ENCODE results near the gene RASSF5. TPM values are rescaled to one million over a fixed set of nuclear protein-coding genes. Genes with fewer than 3 reads are reported as not detected.

The RASSF5 gene
- total and polyA plus RNA-seq, 2 of the 13 experiments (the other 11 are each of a cell fraction or from before 2014, with no cell fraction given): 0.18 to 0.40 TPM

DNA sequence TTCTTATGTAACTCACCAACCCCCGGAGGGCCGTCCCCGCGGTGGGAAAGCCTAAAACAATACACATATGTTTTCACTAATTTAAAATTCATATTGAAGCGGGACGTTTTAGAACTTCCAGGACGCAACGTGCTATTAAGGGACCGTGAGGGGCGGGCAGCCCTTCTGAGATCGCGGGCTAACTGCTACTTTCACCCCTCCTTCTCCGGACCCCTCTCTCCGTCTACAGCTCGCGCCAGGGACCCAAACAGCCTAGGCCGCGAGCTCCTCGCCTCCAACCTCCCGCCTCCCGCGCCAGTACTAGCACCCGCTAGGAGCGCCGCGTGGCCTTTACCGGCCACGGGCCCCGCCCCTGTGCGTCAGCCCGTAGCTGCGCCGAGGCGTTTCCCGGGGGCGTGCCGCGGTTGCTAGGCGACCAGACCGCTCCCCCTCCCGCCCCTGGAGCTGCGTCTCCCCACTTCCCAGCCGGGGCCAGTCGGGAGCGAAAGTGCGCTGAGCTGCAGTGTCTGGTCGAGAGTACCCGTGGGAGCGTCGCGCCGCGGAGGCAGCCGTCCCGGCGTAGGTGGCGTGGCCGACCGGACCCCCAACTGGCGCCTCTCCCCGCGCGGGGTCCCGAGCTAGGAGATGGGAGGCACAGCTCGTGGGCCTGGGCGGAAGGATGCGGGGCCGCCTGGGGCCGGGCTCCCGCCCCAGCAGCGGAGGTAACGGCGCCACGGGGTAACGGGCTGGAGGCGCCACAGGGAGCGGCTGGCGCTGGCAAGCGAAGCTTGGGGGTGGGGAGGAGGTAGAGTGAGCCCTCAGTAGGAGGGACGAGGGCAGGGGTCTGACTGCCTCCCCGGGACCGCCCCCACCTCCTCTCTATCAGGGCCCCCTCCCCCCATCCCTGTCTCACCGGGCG is 128.0 kb downstream of the RASSF5 start, which contains the start of gene DYRK3 (continued):
- TF ChIP-seq, protein P1, sequence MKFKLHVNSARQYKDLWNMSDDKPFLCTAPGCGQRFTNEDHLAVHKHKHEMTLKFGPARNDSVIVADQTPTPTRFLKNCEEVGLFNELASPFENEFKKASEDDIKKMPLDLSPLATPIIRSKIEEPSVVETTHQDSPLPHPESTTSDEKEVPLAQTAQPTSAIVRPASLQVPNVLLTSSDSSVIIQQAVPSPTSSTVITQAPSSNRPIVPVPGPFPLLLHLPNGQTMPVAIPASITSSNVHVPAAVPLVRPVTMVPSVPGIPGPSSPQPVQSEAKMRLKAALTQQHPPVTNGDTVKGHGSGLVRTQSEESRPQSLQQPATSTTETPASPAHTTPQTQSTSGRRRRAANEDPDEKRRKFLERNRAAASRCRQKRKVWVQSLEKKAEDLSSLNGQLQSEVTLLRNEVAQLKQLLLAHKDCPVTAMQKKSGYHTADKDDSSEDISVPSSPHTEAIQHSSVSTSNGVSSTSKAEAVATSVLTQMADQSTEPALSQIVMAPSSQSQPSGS (CRISPR knock-in tag; IDR thresholded peaks at IDR 0.05): peak; percentile 54
- TF ChIP-seq ZKSCAN8 (CRISPR knock-in tag; IDR thresholded peaks at IDR 0.05; ENCODE audit: borderline replicate concordance): 0 out of 2 replicates have a peak, but pooled peaks have one; percentile 31
- TF ChIP-seq SMAD3 (CRISPR knock-in tag; IDR thresholded peaks at IDR 0.05): no peak
- TF ChIP-seq RFX3 (CRISPR knock-in tag; IDR thresholded peaks at IDR 0.05): peak; percentile 94
- TF ChIP-seq ZNF484 (CRISPR knock-in tag; IDR thresholded peaks at IDR 0.05; ENCODE audit: borderline replicate concordance, low read depth): no peak
- TF ChIP-seq, protein P2, sequence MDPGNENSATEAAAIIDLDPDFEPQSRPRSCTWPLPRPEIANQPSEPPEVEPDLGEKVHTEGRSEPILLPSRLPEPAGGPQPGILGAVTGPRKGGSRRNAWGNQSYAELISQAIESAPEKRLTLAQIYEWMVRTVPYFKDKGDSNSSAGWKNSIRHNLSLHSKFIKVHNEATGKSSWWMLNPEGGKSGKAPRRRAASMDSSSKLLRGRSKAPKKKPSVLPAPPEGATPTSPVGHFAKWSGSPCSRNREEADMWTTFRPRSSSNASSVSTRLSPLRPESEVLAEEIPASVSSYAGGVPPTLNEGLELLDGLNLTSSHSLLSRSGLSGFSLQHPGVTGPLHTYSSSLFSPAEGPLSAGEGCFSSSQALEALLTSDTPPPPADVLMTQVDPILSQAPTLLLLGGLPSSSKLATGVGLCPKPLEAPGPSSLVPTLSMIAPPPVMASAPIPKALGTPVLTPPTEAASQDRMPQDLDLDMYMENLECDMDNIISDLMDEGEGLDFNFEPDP (CRISPR knock-in tag; conservative IDR thresholded peaks at IDR 0.05): no peak
- no peak for TF ChIP-seq ZNF816 (CRISPR knock-in tag; IDR thresholded peaks at IDR 0.05; ENCODE audit: borderline replicate concordance)
- TF ChIP-seq ZNF879 (CRISPR knock-in tag; IDR thresholded peaks at IDR 0.05): peak; percentile 71; the same call in 1 of the 2 replicates
- TF ChIP-seq CCDC6 (CRISPR knock-in tag; IDR thresholded peaks at IDR 0.05): no peak; the same call in 1 of the 2 replicates
- no peak for TF ChIP-seq ZNF121 (CRISPR knock-in tag; IDR thresholded peaks at IDR 0.05)
- peak; percentile 61; the same call in 1 of the 2 replicates for TF ChIP-seq ZNF230 (CRISPR knock-in tag; IDR thresholded peaks at IDR 0.05)
- TF ChIP-seq, protein P3, sequence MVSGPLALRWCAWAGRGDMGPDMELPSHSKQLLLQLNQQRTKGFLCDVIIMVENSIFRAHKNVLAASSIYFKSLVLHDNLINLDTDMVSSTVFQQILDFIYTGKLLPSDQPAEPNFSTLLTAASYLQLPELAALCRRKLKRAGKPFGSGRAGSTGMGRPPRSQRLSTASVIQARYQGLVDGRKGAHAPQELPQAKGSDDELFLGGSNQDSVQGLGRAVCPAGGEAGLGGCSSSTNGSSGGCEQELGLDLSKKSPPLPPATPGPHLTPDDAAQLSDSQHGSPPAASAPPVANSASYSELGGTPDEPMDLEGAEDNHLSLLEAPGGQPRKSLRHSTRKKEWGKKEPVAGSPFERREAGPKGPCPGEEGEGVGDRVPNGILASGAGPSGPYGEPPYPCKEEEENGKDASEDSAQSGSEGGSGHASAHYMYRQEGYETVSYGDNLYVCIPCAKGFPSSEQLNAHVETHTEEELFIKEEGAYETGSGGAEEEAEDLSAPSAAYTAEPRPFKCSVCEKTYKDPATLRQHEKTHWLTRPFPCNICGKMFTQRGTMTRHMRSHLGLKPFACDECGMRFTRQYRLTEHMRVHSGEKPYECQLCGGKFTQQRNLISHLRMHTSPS (CRISPR knock-in tag; IDR thresholded peaks at IDR 0.05; ENCODE audit: low read depth): no peak
- TF ChIP-seq POGZ (CRISPR knock-in tag; IDR thresholded peaks at IDR 0.05): no peak; the same call in 1 of the 2 replicates
- no peak for TF ChIP-seq ZNF382 (CRISPR knock-in tag; IDR thresholded peaks at IDR 0.05; ENCODE audit: borderline replicate concordance)
- TF ChIP-seq ZNF510 (CRISPR knock-in tag; IDR thresholded peaks at IDR 0.05; ENCODE audit: low read depth): peak; percentile 94; the same call in 1 of the 2 replicates
- TF ChIP-seq, protein P4, sequence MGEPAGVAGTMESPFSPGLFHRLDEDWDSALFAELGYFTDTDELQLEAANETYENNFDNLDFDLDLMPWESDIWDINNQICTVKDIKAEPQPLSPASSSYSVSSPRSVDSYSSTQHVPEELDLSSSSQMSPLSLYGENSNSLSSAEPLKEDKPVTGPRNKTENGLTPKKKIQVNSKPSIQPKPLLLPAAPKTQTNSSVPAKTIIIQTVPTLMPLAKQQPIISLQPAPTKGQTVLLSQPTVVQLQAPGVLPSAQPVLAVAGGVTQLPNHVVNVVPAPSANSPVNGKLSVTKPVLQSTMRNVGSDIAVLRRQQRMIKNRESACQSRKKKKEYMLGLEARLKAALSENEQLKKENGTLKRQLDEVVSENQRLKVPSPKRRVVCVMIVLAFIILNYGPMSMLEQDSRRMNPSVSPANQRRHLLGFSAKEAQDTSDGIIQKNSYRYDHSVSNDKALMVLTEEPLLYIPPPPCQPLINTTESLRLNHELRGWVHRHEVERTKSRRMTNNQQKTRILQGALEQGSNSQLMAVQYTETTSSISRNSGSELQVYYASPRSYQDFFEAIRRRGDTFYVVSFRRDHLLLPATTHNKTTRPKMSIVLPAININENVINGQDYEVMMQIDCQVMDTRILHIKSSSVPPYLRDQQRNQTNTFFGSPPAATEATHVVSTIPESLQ (CRISPR knock-in tag; conservative IDR thresholded peaks at IDR 0.05): no peak
- TF ChIP-seq PTBP1 (IDR thresholded peaks at IDR 0.05; ENCODE audit: low read depth, low read length, poor library complexity, severe bottlenecking): no peak
- no peak for TF ChIP-seq ZNF136 (CRISPR knock-in tag; IDR thresholded peaks at IDR 0.05; ENCODE audit: low read depth)
- TF ChIP-seq, protein P5, sequence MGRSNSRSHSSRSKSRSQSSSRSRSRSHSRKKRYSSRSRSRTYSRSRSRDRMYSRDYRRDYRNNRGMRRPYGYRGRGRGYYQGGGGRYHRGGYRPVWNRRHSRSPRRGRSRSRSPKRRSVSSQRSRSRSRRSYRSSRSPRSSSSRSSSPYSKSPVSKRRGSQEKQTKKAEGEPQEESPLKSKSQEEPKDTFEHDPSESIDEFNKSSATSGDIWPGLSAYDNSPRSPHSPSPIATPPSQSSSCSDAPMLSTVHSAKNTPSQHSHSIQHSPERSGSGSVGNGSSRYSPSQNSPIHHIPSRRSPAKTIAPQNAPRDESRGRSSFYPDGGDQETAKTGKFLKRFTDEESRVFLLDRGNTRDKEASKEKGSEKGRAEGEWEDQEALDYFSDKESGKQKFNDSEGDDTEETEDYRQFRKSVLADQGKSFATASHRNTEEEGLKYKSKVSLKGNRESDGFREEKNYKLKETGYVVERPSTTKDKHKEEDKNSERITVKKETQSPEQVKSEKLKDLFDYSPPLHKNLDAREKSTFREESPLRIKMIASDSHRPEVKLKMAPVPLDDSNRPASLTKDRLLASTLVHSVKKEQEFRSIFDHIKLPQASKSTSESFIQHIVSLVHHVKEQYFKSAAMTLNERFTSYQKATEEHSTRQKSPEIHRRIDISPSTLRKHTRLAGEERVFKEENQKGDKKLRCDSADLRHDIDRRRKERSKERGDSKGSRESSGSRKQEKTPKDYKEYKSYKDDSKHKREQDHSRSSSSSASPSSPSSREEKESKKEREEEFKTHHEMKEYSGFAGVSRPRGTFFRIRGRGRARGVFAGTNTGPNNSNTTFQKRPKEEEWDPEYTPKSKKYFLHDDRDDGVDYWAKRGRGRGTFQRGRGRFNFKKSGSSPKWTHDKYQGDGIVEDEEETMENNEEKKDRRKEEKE (IDR thresholded peaks at IDR 0.05): no peak
